HG02870 (cell line): ENCODE data around the gene HEPHL1.
"Not testable (repeated sequence)": the region's sequence is repeated elsewhere in the genome, so short reads cannot be mapped to it uniquely, and the experiment has no call there.

Experiments used
- ATAC-seq: cut with Tn5 transposase; IDR thresholded peaks from one replicate; pipeline ENCODE4 v1.9.1; 2021; ENCODE audit warnings: mild to moderate bottlenecking, moderate library complexity; ENCODE audit not compliant: unreplicated experiment

The HEPHL1 gene

GRCh38 chr11:94020777-94021481, at the start of gene HEPHL1:
HEPHL1 (plus strand) TSS chr11:94021354; CDS start chr11:94021369, 15 bp downstream.
- no peak for ATAC-seq

DNA sequence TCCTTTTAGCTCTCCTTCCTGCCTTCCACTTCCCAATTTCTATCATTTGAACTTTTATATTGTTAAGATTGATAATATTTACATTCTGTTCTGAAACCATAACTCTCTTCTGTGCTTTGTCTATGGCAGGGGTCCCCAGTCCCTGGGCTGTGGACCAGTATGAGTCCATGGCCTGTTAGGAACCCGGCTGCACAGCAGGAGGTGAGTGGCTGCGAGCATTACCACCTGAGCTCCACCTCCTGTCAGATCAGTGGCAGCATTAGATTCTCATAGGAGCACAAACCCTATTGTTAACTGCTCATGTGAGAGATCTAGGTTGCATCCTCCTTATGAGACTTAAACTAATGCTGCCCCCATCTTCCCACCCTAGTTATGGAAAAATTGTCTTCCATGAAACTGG, 48.4 kb upstream of the HEPHL1 start:
- no peak for ATAC-seq

- ATAC-seq, result not testable (repeated sequence)
Observed at GRCh38 chr11:93973322-93974051, 47.7 kb upstream of the HEPHL1 start.

DNA sequence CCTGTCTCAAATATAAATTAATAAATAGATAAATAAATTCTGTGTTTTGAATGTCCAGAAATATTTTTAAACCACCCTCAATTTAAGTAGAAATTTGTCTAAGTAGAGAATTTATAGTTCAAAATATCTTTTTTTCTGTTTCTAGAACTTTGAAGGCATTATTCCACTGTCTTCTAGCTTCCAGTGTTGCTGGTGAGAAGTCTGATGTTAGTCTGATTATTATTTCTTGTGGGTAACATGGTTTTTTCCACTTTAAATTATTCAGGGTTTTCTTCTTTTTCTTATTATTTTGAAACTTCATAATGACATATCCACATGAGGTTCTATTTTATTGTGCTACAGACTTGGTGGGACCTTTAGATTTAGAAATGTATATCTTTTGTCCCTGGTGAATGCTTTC, 46.4 kb upstream of the HEPHL1 start:
- ATAC-seq, result no peak

DNA sequence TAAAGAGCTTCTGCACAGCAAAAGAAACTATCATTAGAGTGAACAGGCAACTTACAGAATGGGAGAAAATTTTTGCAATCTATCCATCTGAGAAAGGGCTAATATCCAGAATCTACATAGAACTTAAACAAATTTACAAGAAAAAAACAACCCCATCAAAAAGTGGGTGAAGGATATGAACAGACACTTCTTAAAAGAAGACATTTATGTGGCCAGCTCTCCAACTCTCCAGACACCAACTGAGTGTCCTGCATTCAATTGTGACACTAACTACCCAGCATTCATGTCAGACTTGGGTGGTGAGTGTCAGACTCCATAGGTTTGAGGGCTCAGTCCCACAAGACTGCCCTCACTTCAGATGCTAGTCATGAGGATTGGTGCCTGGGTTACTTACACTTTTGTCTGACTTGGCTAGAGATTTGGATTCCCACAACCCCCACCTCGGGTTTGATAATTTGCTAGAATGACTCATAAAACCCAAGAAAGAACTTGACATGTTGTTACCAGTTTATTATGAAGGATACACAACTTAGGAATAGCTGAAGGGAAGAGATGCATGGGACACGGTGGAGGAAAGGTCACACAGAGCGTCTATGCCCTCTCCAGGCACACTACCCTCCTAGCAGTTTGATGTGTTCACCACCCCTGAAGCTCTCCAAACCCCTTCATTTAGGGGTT, 44.4 kb upstream of the HEPHL1 start:
- not testable (repeated sequence) for ATAC-seq

DNA sequence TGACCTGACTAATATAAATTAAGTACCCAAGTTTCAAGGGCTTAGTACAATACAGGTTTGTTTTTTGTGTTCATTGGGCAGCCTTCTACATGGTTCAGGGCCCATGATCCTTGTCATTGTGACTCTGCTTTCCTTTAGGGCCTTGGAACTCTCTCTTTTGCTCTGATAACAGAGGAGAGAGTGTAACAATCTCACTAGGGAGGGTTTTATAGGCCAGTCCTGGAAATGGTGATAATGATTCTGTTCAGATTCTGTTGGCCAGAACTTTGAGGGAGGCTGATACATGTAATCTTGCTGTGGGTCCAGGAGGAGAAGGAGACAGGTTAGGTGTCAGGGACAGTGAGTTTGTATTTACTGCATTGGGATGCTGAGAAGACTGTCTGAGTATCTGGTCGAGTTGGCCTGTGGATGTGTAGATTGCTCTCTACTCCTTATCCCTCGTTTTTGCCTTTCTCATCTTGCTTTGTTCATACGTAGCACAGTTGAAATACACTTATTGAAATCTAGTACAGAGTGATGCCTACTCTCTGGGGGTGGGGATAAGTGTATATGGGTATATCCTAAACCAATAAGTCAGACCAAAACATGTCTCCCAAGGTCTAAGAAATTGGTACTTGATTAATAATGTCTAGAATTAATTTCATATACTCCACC, 37.5 kb upstream of the HEPHL1 start:
- no peak for ATAC-seq

DNA sequence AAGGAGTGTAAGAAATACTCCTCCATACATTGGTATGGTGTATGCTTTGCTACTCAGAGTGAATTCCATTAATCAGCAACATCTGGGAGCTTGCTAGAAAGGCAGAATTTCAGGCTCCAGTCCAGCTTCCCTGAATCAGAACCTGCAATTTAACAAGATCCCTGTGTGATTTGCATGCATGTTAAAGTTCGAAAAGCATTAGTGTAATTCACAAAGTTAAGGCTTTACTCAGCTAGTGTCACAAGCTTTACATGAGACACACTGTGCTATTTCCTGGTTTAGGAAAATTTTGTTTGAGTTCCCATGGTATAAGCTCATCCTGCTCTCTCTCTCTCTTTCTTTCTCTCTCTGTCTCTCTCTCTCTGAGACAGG, 37.0 kb upstream of the HEPHL1 start:
- ATAC-seq, result no peak

DNA sequence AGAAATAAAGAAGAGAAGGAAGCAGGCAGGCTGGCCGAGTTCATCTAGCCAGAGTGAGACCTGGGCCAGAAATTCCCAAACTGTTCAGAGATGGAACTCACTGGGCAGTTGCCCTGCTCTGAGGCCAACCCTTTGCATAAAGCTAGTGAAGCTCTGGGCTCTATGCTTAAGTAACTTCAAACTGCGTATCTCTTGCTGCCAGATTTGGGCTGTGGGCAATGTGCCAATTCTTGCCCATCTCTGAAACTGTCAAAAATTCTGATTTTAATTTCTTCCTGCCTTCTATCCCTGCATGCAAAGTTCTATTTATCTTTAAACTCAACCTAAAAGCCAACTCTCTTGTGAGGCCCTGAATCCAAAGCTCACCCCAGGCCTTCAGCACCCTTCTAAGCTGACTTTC, 36.2 kb upstream of the HEPHL1 start:
- ATAC-seq, result no peak

GRCh38 chr11:93986716-93987115, 34.4 kb upstream of the HEPHL1 start:
- ATAC-seq, result no peak

DNA sequence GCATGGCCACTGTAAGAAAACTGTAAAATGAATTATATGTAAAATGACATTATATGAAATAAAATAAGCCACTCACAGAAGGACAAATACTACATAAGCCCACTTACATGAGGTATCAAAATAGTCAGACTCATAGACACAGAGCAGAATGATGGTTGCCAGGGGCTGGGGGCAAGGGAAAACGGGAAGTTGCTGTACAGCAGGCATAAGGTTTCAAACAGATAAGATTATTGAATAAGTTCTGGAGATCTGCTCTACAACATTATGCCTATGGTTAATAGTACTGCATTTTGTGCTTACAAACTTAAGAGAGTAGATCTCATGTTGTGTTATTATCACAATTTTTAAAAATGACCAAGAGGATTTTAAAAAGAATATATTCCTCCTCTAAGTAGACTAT, 32.7 kb upstream of the HEPHL1 start:
- no peak for ATAC-seq

- ATAC-seq, result no peak
Observed at GRCh38 chr11:93988912-93989311, 32.2 kb upstream of the HEPHL1 start.

GRCh38 chr11:93993747-93994146, 27.4 kb upstream of the HEPHL1 start:
- no peak for ATAC-seq

GRCh38 chr11:93997741-93998140, 23.4 kb upstream of the HEPHL1 start:
- no peak for ATAC-seq

GRCh38 chr11:94000659-94001058, 20.5 kb upstream of the HEPHL1 start:
- ATAC-seq, result no peak

DNA sequence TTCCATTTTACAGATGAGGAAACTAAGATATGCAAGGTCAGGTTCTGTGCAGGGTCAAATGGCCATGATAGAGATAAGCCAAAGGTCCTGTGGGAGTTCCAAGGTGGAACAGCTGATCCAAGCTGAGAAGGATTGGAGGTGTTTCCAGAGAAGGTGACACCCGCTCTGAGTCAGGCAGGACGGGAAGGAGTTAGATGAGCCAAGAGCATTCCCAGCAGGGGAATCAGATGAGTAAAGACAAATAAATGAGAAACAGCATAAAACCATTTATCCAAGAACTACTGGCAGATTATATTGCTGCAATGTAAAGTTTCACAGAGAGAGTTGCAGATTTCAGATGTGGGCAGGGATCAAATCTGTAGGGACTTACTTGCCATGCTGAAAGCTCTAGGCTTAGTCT, 18.9 kb upstream of the HEPHL1 start:
- no peak for ATAC-seq

- ATAC-seq, result no peak
Observed at GRCh38 chr11:94007426-94007825, 13.7 kb upstream of the HEPHL1 start.

DNA sequence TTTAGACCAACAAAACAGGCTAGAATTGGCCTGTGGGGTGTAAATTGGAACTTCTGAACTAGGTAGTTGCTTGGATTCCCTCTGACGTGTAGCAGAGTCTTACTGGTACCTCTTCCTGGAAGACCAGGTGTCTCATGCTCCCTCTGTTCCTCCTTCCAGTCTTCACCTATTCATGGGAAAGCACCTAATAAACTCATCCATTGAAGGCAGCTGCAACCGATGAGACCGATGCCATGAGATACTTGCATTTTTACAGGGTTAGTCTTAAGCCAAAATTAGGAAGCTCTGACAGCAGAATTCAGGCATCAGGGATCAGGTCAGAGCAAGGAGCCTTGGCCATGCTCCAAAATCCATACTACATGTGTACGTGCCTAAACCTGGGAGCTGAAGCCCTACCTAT, 13.2 kb upstream of the HEPHL1 start:
- no peak for ATAC-seq

DNA sequence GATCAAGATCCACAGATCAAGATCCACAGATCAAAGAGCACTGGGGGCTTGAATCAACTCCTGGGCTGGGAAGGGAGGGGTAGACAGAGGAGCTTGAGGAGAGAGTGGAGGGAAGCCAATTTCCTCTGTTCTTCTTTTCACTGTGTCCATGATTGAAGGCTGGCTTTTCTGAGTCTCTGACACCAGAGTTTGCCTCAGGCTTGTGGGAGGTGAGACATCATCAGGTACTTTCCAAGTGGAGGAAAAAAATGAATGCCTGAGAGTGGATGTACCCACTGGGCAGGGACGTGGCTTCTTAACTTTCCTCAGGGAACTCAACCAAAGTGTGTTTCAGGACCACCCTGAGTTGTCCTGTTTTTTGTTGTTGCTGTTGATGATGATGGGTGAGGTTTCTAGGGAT, 11.0 kb upstream of the HEPHL1 start:
- no peak for ATAC-seq

GRCh38 chr11:94011478-94011877, 9.7 kb upstream of the HEPHL1 start:
- no peak for ATAC-seq

DNA sequence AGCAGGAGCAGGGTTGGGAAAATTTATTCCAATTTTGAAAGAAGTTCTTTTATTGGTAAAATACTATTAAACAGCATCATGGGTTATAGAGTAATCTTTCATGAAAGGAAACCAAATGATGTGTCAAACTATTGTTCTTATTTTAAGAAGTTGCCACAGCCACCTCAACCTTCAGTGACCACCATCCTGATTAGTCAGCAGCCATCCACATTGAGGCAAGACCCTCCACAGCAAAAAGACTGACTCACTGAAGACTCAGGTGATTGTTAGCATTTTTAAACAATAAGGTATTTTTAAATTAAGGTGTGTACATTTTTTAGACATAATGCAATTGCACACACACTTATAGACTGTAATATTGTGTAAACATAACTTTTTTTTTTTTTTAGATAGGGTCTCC, 3.7 kb upstream of the HEPHL1 start:
- no peak for ATAC-seq

- ATAC-seq, result no peak
Observed at GRCh38 chr11:94018721-94019120, 2.4 kb upstream of the HEPHL1 start.

- no peak for ATAC-seq
Observed at GRCh38 chr11:94023856-94024255, 2.7 kb downstream of the HEPHL1 start.
